Activated naive CD8-positive, alpha-beta T cell treated with anti-CD3 and anti-CD28 coated beads for 36 hours (primary cell): Measurements from ENCODE around the gene RBM47. TPM values are rescaled to one million over a fixed set of nuclear protein-coding genes. Genes with fewer than 3 reads are reported as not detected.
"Not testable (repeated sequence)": the region's sequence is repeated elsewhere in the genome, so short reads cannot be mapped to it uniquely, and the experiment has no call there.

ENCODE experiments used
- DNase-seq: peaks from one replicate; pipeline ENCODE4 v3.0.0; 2021
- H3K27ac Mint-ChIP-seq: one replicate; pipeline ENCODE4 v1.8.0; 2022; ENCODE audit warnings: mild to moderate bottlenecking, moderate library complexity, mixed read lengths
- H3K27me3 Mint-ChIP-seq: one replicate; pipeline ENCODE4 v1.8.0; 2022; ENCODE audit warnings: mild to moderate bottlenecking, mixed read lengths
- H3K36me3 Mint-ChIP-seq: one replicate; pipeline ENCODE4 v1.8.0; 2021; ENCODE audit warnings: mild to moderate bottlenecking, mixed read lengths
- H3K4me1 Mint-ChIP-seq: one replicate; pipeline ENCODE4 v1.8.0; 2021; ENCODE audit warnings: mixed read lengths
- H3K4me3 Mint-ChIP-seq: one replicate; pipeline ENCODE4 v1.8.0; 2022; ENCODE audit warnings: mild to moderate bottlenecking, moderate library complexity, mixed read lengths
- H3K9me3 Mint-ChIP-seq: one replicate; pipeline ENCODE4 v1.8.0; 2022; ENCODE audit warnings: mixed read lengths
- total RNA-seq, 2 experiments: library from RNA; stranded (reverse); gene quantifications; one replicate each; pipeline ENCODE4 v1.2.3, GENCODE V29; 2021

RBM47 gene
- total RNA-seq, 2 experiments from 2014 or later, result 0.16 to 0.22 TPM

GRCh38 chr4:40550196-40550595 lies 79.5 kb downstream of the RBM47 start:
- Mint-ChIP-seq H3K4me1 (peaks cover 23% of the 10 kb centered on the region), H3K27ac (no peak overlapping the region), H3K4me3 (no peak overlapping the region), H3K27me3 (no peaks in the 10 kb centered on the region), H3K36me3 (no peaks in the 10 kb centered on the region), H3K9me3 (no peaks in the 10 kb centered on the region)
- no peak for DNase-seq

- Mint-ChIP-seq H3K27me3 (no peaks in the 10 kb centered on the region), H3K36me3 (no peaks in the 10 kb centered on the region), H3K9me3 (no peaks in the 10 kb centered on the region), H3K4me3 (no peak overlapping the region), H3K4me1 (peaks cover 23% of the 10 kb centered on the region), H3K27ac (no peak overlapping the region)
- DNase-seq, result no peak
These were observed 81.4 kb downstream of the RBM47 start for GRCh38 chr4:40548256-40548655.

- Mint-ChIP-seq H3K4me1 (peaks cover 22% of the 10 kb centered on the region), H3K36me3 (no peaks in the 10 kb centered on the region), H3K4me3 (no peak overlapping the region), H3K9me3 (no peaks in the 10 kb centered on the region), H3K27me3 (no peaks in the 10 kb centered on the region), H3K27ac (no peak overlapping the region)
- DNase-seq, result no peak
These were observed 81.9 kb downstream of the RBM47 start for GRCh38 chr4:40547789-40548132.

- H3K27me3 Mint-ChIP-seq, result no peaks in the 10 kb centered on the region
- H3K36me3 Mint-ChIP-seq, result no peaks in the 10 kb centered on the region
- no peaks in the 10 kb centered on the region for H3K9me3 Mint-ChIP-seq
- DNase-seq, result no peak
- no peak overlapping the region for H3K4me3 Mint-ChIP-seq
- H3K4me1 Mint-ChIP-seq, result peaks cover 19% of the 10 kb centered on the region
- H3K27ac Mint-ChIP-seq, result no peak overlapping the region
These were observed 82.5 kb downstream of the RBM47 start for GRCh38 chr4:40546969-40547788.

GRCh38 chr4:40546506-40546905 lies 83.2 kb downstream of the RBM47 start:
- Mint-ChIP-seq H3K4me1 (peaks cover 15% of the 10 kb centered on the region), H3K27me3 (no peaks in the 10 kb centered on the region), H3K9me3 (no peaks in the 10 kb centered on the region), H3K27ac (no peak overlapping the region), H3K36me3 (no peaks in the 10 kb centered on the region), H3K4me3 (no peak overlapping the region)
- no peak for DNase-seq

- DNase-seq, H3K27ac Mint-ChIP-seq, H3K4me1 Mint-ChIP-seq, H3K27me3 Mint-ChIP-seq, H3K36me3 Mint-ChIP-seq, H3K4me3 Mint-ChIP-seq, H3K9me3 Mint-ChIP-seq: not testable (repeated sequence)
These were observed 84.2 kb downstream of the RBM47 start for GRCh38 chr4:40545487-40545886.

- H3K4me1 Mint-ChIP-seq, result no peaks in the 10 kb centered on the region
- DNase-seq, result no peak
- no peak overlapping the region for H3K4me3 Mint-ChIP-seq
- H3K9me3 Mint-ChIP-seq, result no peaks in the 10 kb centered on the region
- H3K36me3 Mint-ChIP-seq, result no peaks in the 10 kb centered on the region
- H3K27me3 Mint-ChIP-seq, result no peaks in the 10 kb centered on the region
- H3K27ac Mint-ChIP-seq, result no peak overlapping the region
These were observed 85.4 kb downstream of the RBM47 start for GRCh38 chr4:40544221-40544620.

GRCh38 chr4:40540800-40541199 lies 88.9 kb downstream of the RBM47 start:
- no peak overlapping the region for H3K4me3 Mint-ChIP-seq
- H3K27me3 Mint-ChIP-seq, result no peaks in the 10 kb centered on the region
- no peaks in the 10 kb centered on the region for H3K9me3 Mint-ChIP-seq
- no peaks in the 10 kb centered on the region for H3K36me3 Mint-ChIP-seq
- no peak overlapping the region for H3K27ac Mint-ChIP-seq
- no peaks in the 10 kb centered on the region for H3K4me1 Mint-ChIP-seq
- no peak for DNase-seq

- H3K27ac Mint-ChIP-seq, result no peak overlapping the region
- no peaks in the 10 kb centered on the region for H3K27me3 Mint-ChIP-seq
- no peak overlapping the region for H3K4me3 Mint-ChIP-seq
- DNase-seq, result no peak
- H3K9me3 Mint-ChIP-seq, result no peaks in the 10 kb centered on the region
- no peaks in the 10 kb centered on the region for H3K36me3 Mint-ChIP-seq
- peaks cover 2% of the 10 kb centered on the region for H3K4me1 Mint-ChIP-seq
These were observed 93.6 kb downstream of the RBM47 start for GRCh38 chr4:40536032-40536431.

- H3K27ac Mint-ChIP-seq, result no peak overlapping the region
- H3K4me1 Mint-ChIP-seq, result peaks cover 2% of the 10 kb centered on the region
- no peaks in the 10 kb centered on the region for H3K9me3 Mint-ChIP-seq
- H3K36me3 Mint-ChIP-seq, result no peaks in the 10 kb centered on the region
- no peak overlapping the region for H3K4me3 Mint-ChIP-seq
- DNase-seq, result no peak
- no peaks in the 10 kb centered on the region for H3K27me3 Mint-ChIP-seq
These were observed 98.0 kb downstream of the RBM47 start for GRCh38 chr4:40531636-40532023.

GRCh38 chr4:40530961-40531635 lies 98.6 kb downstream of the RBM47 start:
- Mint-ChIP-seq H3K9me3 (no peaks in the 10 kb centered on the region), H3K4me1 (peaks cover 2% of the 10 kb centered on the region), H3K27me3 (no peaks in the 10 kb centered on the region), H3K27ac (peak overlapping the region; percentile 22), H3K36me3 (no peaks in the 10 kb centered on the region), H3K4me3 (no peak overlapping the region)
- DNase-seq, result no peak

- no peak overlapping the region for H3K4me3 Mint-ChIP-seq
- no peak for DNase-seq
- no peaks in the 10 kb centered on the region for H3K9me3 Mint-ChIP-seq
- no peaks in the 10 kb centered on the region for H3K36me3 Mint-ChIP-seq
- H3K27ac Mint-ChIP-seq, result no peak overlapping the region
- peaks cover 2% of the 10 kb centered on the region for H3K4me1 Mint-ChIP-seq
- no peaks in the 10 kb centered on the region for H3K27me3 Mint-ChIP-seq
These were observed 102.9 kb downstream of the RBM47 start for GRCh38 chr4:40526741-40527140.

GRCh38 chr4:40525752-40526598 lies 103.7 kb downstream of the RBM47 start:
- no peaks in the 10 kb centered on the region for H3K27me3 Mint-ChIP-seq
- no peak overlapping the region for H3K4me3 Mint-ChIP-seq
- no peak overlapping the region for H3K27ac Mint-ChIP-seq
- no peaks in the 10 kb centered on the region for H3K36me3 Mint-ChIP-seq
- H3K4me1 Mint-ChIP-seq, result no peaks in the 10 kb centered on the region
- H3K9me3 Mint-ChIP-seq, result no peaks in the 10 kb centered on the region
- no peak for DNase-seq

- H3K36me3 Mint-ChIP-seq, result no peaks in the 10 kb centered on the region
- no peak overlapping the region for H3K4me3 Mint-ChIP-seq
- H3K27ac Mint-ChIP-seq, result no peak overlapping the region
- H3K4me1 Mint-ChIP-seq, result no peaks in the 10 kb centered on the region
- H3K27me3 Mint-ChIP-seq, result no peaks in the 10 kb centered on the region
- H3K9me3 Mint-ChIP-seq, result no peaks in the 10 kb centered on the region
- no peak for DNase-seq
These were observed 105.2 kb downstream of the RBM47 start for GRCh38 chr4:40524366-40525041.

GRCh38 chr4:40523581-40523980 lies 106.1 kb downstream of the RBM47 start:
- Mint-ChIP-seq H3K27ac (no peak overlapping the region), H3K4me1 (no peaks in the 10 kb centered on the region), H3K4me3 (no peak overlapping the region), H3K27me3 (no peaks in the 10 kb centered on the region), H3K9me3 (no peaks in the 10 kb centered on the region), H3K36me3 (no peaks in the 10 kb centered on the region)
- DNase-seq, result no peak
